Adipocyte (in vitro differentiated cells): Measurements from ENCODE around the gene KIF26A.

Experiments
- DNase-seq: peaks from one replicate; pipeline ENCODE4 v3.0.0-alpha.2; 2015; ENCODE audit warnings: low read depth
- H3K27me3 ChIP-seq: replicated peaks from 2 replicates; pipeline ENCODE4 v1.7.0; 2013; ENCODE audit warnings: mild to moderate bottlenecking, low read length, moderate library complexity; ENCODE audit not compliant: control insufficient read depth, insufficient read depth
- H3K36me3 ChIP-seq: 2 replicates; pipeline ENCODE4 v1.7.0; 2013; ENCODE audit warnings: low read length, mild to moderate bottlenecking, moderate library complexity; ENCODE audit not compliant: control insufficient read depth, insufficient read depth, severe bottlenecking
- H3K4me1 ChIP-seq: 2 replicates; pipeline ENCODE4 v1.7.0; 2013; ENCODE audit warnings: mild to moderate bottlenecking, low read length, moderate library complexity; ENCODE audit not compliant: control insufficient read depth, insufficient read depth
- H3K4me3 ChIP-seq: 2 replicates; pipeline ENCODE4 v1.7.0; 2013; ENCODE audit warnings: mild to moderate bottlenecking, low read length, moderate library complexity
- H3K9ac ChIP-seq: 2 replicates; pipeline ENCODE4 v1.7.0; 2013; ENCODE audit warnings: mild to moderate bottlenecking, low read length, moderate library complexity
- H3K9me3 ChIP-seq: 2 replicates; pipeline ENCODE4 v1.7.0; 2013; ENCODE audit warnings: mild to moderate bottlenecking, low read length, moderate library complexity; ENCODE audit not compliant: control insufficient read depth

The KIF26A gene

DNA sequence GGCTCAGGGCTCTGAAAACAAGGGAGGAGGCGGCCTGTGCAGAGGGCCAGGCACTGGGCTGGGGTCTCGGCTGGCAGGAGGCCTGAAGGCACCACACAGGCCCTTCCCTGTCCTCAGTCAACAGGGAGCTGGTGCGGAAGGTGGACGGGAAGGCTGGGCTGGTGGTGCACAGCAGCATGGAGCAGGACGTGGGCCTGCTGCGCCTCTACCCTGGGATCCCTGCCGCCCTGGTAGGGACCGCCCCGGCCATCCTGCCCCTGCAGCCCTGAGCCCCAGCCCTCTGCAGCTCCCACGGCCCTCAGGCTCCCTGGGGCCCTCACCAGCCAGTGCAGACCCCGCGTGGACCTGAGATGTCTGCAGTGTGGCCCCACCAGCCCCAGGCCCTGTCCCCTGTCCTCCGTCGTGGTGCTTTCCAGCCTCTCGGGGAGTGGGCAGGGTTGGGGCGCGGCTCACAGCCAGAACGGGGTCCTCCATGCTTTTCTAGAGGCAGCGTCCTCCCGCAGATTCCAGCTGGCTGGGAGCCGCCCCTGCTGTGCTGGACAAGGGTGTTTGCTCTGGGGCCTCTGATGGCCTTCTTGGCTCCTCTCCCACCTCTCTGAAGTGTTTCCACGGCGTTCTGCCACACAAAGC is 34.8 kb upstream of the KIF26A start:
- DNase-seq = no peak

DNA sequence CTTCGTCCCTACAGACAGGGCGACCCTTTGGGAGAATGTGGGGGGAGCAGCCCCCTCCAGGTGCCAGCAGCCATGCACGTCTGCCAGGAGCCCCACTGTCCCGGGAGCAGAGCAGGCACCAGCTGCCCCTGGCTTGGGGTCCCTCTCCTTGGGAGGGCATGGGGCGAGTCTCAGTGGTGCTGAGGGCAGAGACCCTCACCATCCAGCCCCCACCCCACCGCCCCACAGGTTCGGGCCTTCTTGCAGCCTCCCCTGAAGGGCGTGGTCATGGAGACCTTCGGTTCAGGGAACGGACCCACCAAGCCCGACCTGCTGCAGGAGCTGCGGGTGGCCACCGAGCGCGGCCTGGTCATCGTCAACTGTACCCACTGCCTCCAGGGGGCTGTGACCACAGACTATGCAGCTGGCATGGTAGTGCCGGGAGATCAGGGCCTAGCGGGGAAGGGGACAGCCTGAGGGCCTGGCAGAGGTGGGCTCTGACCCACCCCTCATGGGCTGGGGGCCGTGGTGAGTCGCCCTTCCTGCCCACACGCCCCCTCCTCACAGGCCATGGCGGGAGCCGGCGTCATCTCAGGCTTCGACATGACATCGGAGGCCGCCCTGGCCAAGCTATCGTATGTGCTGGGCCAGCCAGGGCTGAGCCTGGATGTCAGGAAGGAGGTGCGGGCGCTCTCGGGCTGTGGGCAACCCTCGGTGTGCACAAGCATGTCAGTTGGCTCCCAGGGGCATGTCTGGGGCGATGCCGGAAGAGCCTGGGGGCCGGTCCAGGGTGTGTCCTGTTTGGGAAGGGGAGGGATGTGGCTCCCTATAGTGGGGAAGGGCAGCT is 34.1 kb upstream of the KIF26A start:
- Histone ChIP-seq H3K27me3 (peaks cover 3% of the 10 kb centered on the region), H3K36me3 (no peaks in the 10 kb centered on the region), H3K9ac (no peak overlapping the region), H3K4me3 (no peak overlapping the region), H3K9me3 (no peaks in the 10 kb centered on the region), H3K4me1 (no peaks in the 10 kb centered on the region)
- DNase-seq = no peak

More for the DNA sequence above, 34.8 kb upstream of the KIF26A start:
- H3K4me1 ChIP-seq = no peaks in the 10 kb centered on the region
- H3K9ac ChIP-seq = no peak overlapping the region
- no peaks in the 10 kb centered on the region for H3K9me3 ChIP-seq
- no peaks in the 10 kb centered on the region for H3K36me3 ChIP-seq
- peaks cover 3% of the 10 kb centered on the region for H3K27me3 ChIP-seq
- H3K4me3 ChIP-seq = no peak overlapping the region

DNA sequence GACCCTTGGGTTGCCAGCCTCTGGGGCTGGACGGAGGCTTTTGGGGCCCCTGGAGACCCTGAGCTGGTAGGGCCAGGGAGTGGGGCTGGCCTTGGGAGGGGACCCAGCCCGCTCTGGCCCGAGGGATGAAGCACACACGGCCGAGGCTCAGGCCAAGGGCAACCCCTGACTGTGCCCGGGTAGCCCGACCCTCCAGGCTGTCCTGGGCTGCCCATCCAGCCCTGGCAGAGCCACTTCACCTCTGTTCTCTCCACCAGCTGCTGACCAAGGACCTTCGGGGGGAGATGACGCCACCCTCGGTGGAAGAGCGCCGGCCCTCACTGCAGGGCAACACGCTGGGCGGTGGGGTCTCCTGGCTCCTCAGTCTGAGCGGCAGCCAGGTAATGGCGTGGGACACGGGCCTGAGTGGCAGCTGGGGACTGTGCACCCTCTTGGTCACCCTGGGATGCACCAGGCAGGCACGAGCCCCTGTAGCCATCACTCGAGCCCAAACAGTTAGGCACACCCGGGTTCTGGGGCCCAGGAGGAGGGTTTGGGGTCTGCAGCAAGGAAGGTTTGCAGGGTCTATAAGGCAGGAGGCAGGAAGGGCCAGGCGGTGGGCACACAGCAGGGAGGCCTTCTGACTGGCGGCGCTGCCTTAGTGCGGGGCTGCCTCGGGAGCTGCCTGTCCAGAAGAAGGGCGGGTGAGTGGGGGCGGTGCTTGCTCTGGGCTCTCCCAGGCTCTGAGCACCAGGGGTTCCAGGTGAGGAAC is 33.1 kb upstream of the KIF26A start:
- no peak overlapping the region for H3K9ac ChIP-seq
- H3K27me3 ChIP-seq = peaks cover 3% of the 10 kb centered on the region
- no peaks in the 10 kb centered on the region for H3K9me3 ChIP-seq
- no peak for DNase-seq
- H3K4me3 ChIP-seq = no peak overlapping the region
- H3K36me3 ChIP-seq = no peaks in the 10 kb centered on the region
- no peaks in the 10 kb centered on the region for H3K4me1 ChIP-seq

DNA sequence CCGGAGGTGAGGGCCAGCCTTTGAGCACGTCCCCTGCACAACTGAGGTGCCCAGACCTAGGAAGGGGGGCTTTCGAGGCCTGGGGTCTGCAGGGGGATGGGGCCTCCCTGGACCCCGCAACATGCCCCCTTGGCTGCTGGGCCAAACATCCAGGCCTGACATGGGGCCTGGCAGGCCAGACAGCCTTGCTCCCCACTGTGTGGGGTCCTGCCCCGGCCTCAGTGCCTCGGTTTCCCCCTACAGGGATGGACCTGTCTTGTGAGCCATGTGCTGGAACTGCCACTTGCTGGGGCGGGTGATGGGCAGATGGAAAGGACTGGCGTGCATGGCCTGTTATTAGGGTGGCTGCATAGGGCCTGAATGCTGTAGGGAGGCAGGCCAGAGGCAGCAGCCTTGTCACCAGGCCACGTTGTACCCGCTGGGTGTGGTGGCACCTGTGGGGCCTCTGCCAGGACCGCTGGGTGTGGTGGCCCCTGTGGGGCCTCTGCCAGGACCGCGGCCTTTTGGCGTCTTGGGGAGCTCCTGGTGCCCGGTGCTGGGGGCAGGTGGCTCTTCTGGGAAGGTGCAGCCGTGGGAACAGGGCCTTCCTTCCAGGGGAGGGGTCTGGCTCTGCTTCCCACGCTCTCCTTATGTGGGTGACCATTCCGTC is 32.4 kb upstream of the KIF26A start:
- Histone ChIP-seq H3K36me3 (no peaks in the 10 kb centered on the region), H3K9ac (no peak overlapping the region), H3K4me1 (no peaks in the 10 kb centered on the region), H3K4me3 (no peak overlapping the region), H3K9me3 (no peaks in the 10 kb centered on the region), H3K27me3 (peaks cover 3% of the 10 kb centered on the region)
- DNase-seq = no peak

DNA sequence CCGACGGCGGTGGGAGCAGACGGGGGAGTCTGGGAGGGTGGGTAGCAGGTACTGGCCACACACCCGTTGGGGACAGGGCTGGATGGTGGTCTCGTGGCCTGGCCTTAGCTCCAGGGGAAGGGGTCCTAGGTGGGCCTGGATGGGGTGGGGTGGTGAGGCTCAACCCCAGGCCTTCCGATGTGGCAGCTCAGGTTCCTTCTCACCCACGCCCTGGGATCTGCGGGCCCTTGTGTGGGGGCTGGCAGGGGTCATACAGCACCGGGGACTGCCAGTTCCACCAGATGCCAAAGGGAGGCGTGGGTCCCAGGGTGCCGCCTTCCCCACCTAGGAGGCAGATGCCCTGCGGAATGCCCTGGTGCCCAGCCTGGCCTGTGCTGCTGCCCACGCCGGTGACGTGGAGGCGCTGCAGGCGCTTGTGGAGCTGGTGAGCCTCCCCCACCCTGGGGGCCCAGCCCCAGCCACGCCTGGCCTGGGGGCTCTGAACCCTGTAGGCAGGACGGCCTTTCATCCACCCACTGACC is 31.9 kb upstream of the KIF26A start:
- no peaks in the 10 kb centered on the region for H3K4me1 ChIP-seq
- H3K9ac ChIP-seq = no peak overlapping the region
- H3K27me3 ChIP-seq = peaks cover 3% of the 10 kb centered on the region
- H3K4me3 ChIP-seq = no peak overlapping the region
- no peak for DNase-seq
- no peaks in the 10 kb centered on the region for H3K36me3 ChIP-seq
- H3K9me3 ChIP-seq = no peaks in the 10 kb centered on the region

DNA sequence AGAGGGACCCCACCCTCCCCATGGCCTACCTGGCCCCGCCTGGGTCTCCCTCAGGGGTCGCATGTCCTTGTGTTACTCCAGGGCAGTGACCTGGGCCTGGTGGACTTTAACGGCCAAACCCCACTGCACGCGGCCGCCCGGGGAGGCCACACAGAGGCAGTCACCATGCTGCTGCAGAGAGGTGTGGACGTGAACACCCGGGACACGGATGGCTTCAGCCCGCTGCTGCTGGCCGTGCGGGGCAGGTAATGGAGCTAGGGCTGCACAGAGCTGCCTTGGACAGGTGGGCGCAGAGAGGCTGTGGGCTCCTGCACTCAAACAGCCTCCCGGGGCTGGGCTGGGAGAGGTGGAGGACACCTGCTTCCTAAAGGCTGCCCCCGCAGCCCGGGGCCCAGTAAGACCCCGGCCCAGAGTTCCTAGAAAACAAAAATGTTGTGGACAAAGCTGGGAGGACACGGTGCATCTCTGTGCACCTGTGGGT is 31.2 kb upstream of the KIF26A start:
- Histone ChIP-seq H3K27me3 (peaks cover 3% of the 10 kb centered on the region), H3K4me1 (no peaks in the 10 kb centered on the region), H3K9me3 (no peaks in the 10 kb centered on the region), H3K9ac (no peak overlapping the region), H3K36me3 (no peaks in the 10 kb centered on the region), H3K4me3 (no peak overlapping the region)
- DNase-seq = no peak

DNA sequence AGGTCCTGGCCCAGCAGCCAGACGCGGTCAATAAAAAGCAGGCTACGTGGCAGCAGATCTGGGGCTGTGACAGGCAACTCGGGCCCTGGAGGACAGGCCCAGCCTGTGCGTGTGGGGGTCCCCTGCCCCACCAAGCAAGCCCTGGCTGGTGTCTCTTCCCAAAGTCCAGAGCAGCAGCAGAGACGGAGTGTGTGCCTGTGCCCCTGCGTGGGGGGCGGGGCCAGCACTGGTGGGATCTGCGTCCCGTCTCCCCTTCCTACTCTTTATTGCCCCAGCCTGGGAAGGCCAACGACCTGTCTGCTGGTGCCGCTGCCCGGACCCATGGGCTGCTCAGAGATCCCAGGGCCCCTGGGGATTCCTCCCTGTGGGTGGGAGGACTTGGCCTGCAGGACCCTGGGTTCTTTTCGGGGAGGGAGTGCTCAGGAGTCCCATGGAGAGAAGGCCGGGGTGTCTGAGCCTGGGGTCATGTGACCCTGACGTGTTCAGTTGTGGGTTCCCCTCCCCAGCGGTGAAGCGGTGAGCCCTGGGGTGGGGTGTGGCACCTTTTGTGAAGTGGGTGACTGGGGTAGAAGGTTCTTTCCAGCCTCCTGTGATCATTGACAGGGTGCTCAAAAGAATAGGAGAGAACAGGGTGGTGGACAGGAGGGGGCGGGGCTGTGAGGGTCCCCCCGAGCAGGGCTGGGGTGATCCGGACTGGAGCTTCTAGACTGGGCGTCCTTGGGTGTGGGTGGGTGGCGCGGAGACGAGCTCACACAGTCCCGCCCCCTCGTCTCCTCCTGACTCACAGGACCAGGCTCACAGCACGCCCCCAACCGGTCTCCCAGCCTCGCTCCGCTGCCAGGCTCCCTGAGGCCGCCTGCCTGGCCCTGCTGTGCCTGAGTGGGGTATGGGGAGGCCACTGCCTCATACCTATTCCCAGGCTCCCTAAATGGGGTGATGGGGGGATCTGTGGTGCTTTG is 30.5 kb upstream of the KIF26A start:
- H3K9me3 ChIP-seq = no peaks in the 10 kb centered on the region
- DNase-seq = no peak
- H3K4me1 ChIP-seq = no peaks in the 10 kb centered on the region
- H3K36me3 ChIP-seq = no peaks in the 10 kb centered on the region
- H3K9ac ChIP-seq = no peak overlapping the region
- no peak overlapping the region for H3K4me3 ChIP-seq
- peaks cover 6% of the 10 kb centered on the region for H3K27me3 ChIP-seq

DNA sequence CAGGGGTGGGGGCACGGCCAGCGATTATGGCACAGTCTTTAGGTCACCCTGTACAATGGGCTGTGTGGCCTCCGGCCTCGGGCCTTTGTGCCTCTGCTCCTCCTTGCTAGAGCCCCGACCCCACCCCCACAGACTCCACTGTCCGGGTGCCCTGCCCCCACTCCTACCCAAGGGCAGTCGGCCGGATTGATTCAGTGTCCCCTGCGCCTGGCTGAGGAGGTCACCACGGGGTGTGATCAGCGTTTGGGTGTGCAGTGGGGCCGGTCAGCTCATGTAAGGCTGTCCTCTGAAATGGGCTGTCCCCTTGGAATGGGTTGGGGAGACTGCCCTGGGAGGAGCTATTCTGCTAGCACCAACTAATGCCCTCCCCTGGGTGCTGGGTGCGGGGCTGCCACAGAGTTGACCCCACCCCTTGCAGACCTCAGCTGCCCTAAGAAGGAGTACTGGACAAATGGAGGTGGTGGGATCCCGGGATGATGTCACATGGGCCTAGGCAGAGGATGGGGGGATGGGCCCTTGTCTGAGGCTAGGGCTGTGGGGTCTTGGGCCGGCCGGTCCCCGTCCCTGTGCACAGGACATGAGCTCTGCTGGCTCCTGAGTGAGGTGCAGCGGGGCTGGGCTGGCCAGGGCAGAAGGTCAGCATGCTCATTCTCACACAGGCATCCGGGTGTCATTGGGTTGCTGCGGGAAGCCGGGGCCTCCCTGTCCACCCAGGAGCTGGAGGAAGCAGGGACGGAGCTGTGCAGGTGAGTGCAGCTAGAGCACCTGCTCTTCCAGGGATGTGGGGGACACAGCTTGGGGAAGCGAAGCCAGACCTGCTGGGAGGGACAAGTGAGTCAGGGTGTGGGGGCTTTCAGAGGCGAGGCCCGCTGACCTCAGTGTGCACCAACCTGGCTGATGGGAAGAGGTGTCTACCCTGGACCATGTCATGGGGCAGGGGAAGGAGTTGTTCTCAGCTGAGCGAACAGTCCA is 29.5 kb upstream of the KIF26A start:
- Histone ChIP-seq H3K9ac (no peak overlapping the region), H3K4me1 (no peaks in the 10 kb centered on the region), H3K36me3 (no peaks in the 10 kb centered on the region), H3K27me3 (peaks cover 7% of the 10 kb centered on the region), H3K9me3 (no peaks in the 10 kb centered on the region), H3K4me3 (no peak overlapping the region)
- DNase-seq = no peak

DNA sequence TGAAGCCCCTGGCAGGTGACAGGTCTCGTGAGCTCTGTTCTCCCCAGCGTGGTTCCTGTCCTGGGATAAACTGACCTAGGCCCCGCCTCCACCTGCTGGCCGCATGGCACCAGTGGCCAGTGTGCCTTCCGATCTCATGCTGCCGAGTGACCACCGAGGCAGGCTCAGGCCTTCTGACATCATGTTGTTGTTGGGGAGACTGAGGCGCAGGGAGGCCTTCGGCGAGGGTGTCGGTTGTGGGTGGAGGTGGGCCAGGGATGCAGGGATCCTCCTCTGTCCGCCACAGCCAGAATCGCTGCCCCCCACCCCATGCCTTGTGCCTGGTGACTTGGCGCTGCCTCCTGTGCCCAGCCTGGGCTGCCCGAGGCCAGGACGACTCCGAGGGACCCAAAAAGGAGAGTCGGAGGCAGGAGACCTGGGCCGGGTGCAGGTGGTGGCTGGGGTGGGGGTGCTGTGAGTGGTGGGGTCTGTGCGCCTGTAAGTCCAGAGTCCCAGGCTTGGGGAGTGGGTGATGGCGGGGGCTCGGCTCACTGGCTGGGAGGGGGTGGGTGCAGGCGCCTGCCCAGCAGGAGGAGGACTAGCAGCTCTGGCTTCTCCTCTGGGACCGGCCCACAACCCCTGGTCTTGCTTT is 28.5 kb upstream of the KIF26A start:
- Histone ChIP-seq H3K9me3 (no peaks in the 10 kb centered on the region), H3K36me3 (no peaks in the 10 kb centered on the region), H3K4me3 (no peak overlapping the region), H3K27me3 (peaks cover 7% of the 10 kb centered on the region), H3K4me1 (no peaks in the 10 kb centered on the region), H3K9ac (no peak overlapping the region)
- DNase-seq = no peak
